ENCODE measurements around the gene GPSM3. TPM values are rescaled to one million over a fixed set of nuclear protein-coding genes. Genes with fewer than 3 reads are reported as not detected.
A peak's percentile ranks its signal among the peaks of the same experiment; 100 is the strongest.

Gene GPSM3
- total and polyA plus RNA-seq, 2 donors (not counting 3 experiments of a cell fraction or from before 2014, with no cell fraction given), result 19.5 to 21.6 TPM

DNA sequence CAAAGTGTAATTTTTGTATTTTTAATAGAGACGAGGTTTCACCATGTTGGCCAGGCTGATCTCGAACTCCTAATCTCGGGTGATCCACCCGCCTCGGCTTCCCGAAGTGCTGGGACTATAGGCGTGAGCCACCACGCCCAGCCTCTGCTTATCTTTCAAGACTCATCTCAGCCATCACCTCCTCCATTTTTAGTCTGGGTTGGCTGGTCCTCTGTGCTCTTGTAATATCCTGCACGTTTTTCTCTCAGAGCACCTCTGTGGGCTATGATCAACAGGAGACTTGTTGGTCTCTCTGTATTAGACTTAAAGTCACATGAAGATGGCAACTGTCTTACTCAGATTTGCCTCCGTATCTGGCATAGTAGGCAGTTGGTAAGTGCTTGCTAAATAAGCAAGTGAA lies 23.8 kb upstream of the GPSM3 start:
- no peak overlapping the region for H3K9ac ChIP-seq (replicated peaks; ENCODE audit: extremely low read depth, insufficient read depth, low read length)
- H3K4me1 ChIP-seq (ENCODE audit: control insufficient read depth, extremely low read depth, insufficient read depth, low read length), result no peaks in the 10 kb centered on the region
- no peaks in the 10 kb centered on the region for H3K27me3 ChIP-seq (ENCODE audit: control insufficient read depth in 2 of 2, insufficient read depth in 2 of 2, low read length in 2 of 2)
- peaks cover 10 to 21% of the 10 kb centered on the region in 2 experiments for H3K36me3 ChIP-seq (ENCODE audit: control insufficient read depth in 2 of 2, extremely low read depth in 1 of 2, insufficient read depth in 2 of 2, low read length in 2 of 2)
- H3K4me3 ChIP-seq (replicated peaks in 1 of 3; ENCODE audit: insufficient read depth in 1 of 3, low read depth in 1 of 3, low read length in 3 of 3), result no peak overlapping the region
- FAIRE-seq (no peak), DNase-seq (ENCODE audit: low read depth, low spot score) (no peak)
- H3K4me2 ChIP-seq (ENCODE audit: insufficient read depth, low read length), result no peak overlapping the region
- no peak overlapping the region for H2AFZ ChIP-seq (ENCODE audit: low read depth, low read length)
- intact Hi-C loops (cut with micrococcal nuclease), result no loop called here
- TSS peak; percentile 4 for BruUV-seq (replicated peaks)
- no peaks in the 10 kb centered on the region for H3K9me1 ChIP-seq (replicated peaks; ENCODE audit: control insufficient read depth, extremely low read depth, insufficient read depth, low read length)
- dilution Hi-C loops (cut with MboI; ENCODE audit: extremely low pct_ligation_motif_present, low sequenced_read_pairs), result no loop called here
- H4K20me1 ChIP-seq (replicated peaks; ENCODE audit: control insufficient read depth, extremely low read depth, insufficient read depth, low read length), result no peaks in the 10 kb centered on the region
- TF ChIP-seq POLR2AphosphoS5 (IDR thresholded peaks at IDR 0.05; ENCODE audit: insufficient read depth, low read depth, low read length) (no peak), POLR2A (IDR thresholded peaks at IDR 0.05; ENCODE audit: low read depth, low read length) (no peak), EZH2 (IDR thresholded peaks at IDR 0.05; ENCODE audit: borderline replicate concordance, low read depth, low read length, severe bottlenecking) (no peak), FOS (IDR thresholded peaks at IDR 0.05; ENCODE audit: borderline replicate concordance, insufficient read depth, low read length) (no peak), JUN (IDR thresholded peaks at IDR 0.05; ENCODE audit: borderline replicate concordance, insufficient read depth, insufficient read length, low read depth) (no peak), GATA2 (IDR thresholded peaks at IDR 0.05; ENCODE audit: insufficient read depth, insufficient read length, low read depth, low read length) (no peak), MYC (IDR thresholded peaks at IDR 0.05; ENCODE audit: low read depth, low read length) (no peak)
- TF ChIP-seq, protein P1, sequence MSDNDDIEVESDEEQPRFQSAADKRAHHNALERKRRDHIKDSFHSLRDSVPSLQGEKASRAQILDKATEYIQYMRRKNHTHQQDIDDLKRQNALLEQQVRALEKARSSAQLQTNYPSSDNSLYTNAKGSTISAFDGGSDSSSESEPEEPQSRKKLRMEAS (IDR thresholded peaks at IDR 0.05; ENCODE audit: insufficient read depth, insufficient read length), result no peak
- TF ChIP-seq, protein P2, sequence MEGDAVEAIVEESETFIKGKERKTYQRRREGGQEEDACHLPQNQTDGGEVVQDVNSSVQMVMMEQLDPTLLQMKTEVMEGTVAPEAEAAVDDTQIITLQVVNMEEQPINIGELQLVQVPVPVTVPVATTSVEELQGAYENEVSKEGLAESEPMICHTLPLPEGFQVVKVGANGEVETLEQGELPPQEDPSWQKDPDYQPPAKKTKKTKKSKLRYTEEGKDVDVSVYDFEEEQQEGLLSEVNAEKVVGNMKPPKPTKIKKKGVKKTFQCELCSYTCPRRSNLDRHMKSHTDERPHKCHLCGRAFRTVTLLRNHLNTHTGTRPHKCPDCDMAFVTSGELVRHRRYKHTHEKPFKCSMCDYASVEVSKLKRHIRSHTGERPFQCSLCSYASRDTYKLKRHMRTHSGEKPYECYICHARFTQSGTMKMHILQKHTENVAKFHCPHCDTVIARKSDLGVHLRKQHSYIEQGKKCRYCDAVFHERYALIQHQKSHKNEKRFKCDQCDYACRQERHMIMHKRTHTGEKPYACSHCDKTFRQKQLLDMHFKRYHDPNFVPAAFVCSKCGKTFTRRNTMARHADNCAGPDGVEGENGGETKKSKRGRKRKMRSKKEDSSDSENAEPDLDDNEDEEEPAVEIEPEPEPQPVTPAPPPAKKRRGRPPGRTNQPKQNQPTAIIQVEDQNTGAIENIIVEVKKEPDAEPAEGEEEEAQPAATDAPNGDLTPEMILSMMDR (IDR thresholded peaks at IDR 0.05; ENCODE audit: extremely low read depth in 1 of 2, insufficient read depth in 1 of 2, low read depth in 1 of 2, low read length in 2 of 2), result no peak
- CTCF ChIA-PET, result no interaction called here
- H3K9me3 ChIP-seq (replicated peaks; ENCODE audit: control insufficient read depth, insufficient read depth, low read length), result no peaks in the 10 kb centered on the region
- H3K79me2 ChIP-seq (ENCODE audit: control insufficient read depth, insufficient read depth, low read length), result no peaks in the 10 kb centered on the region
- POLR2A ChIA-PET, result no interaction called here
- H3K27ac ChIP-seq (ENCODE audit: insufficient read depth, low read depth, low read length), result no peak overlapping the region
